Small intestine (tissue), 7 donors: Measurements from ENCODE around the gene NUDT6. TPM values are rescaled to one million over a fixed set of nuclear protein-coding genes. Genes with fewer than 3 reads are reported as not detected.

Experiments
- DNase-seq, 2 donors: peaks; one replicate each; pipeline versions ENCODE4 v3.0.0 to v3.0.0-alpha.2; 2013
- FAIRE-seq: peaks from 2 replicates; lab custom pipeline; 2012; peaks lifted over from hg19 to GRCh38; lab: Jason Lieb, UNC
- H3K27ac ChIP-seq, 3 donors: one replicate each; pipeline ENCODE4 v1.5.1; 2013; ENCODE audit warnings: low read length in 2 of 3, mild to moderate bottlenecking in 2 of 3, control low read depth in 1 of 3, inconsistent platforms in 1 of 3, low read depth in 1 of 3, moderate library complexity in 1 of 3
- H3K27me3 ChIP-seq, 3 donors: one replicate each; pipeline ENCODE4 v1.6.1; 2013; ENCODE audit warnings: low read length in 3 of 3, inconsistent platforms in 1 of 3; ENCODE audit not compliant: control insufficient read depth in 3 of 3, insufficient read depth in 3 of 3
- H3K36me3 ChIP-seq, 3 donors: one replicate each; pipeline ENCODE4 v1.6.1; 2013; ENCODE audit warnings: low read length in 3 of 3, inconsistent platforms in 1 of 3, low read depth in 1 of 3, mild to moderate bottlenecking in 1 of 3, moderate library complexity in 1 of 3; ENCODE audit not compliant: control insufficient read depth in 3 of 3, insufficient read depth in 2 of 3
- H3K4me1 ChIP-seq, 3 donors: one replicate each; pipeline ENCODE4 v1.6.1; 2013; ENCODE audit warnings: low read length in 2 of 3, inconsistent platforms in 1 of 3, low read depth in 1 of 3, mild to moderate bottlenecking in 1 of 3, moderate library complexity in 1 of 3; ENCODE audit not compliant: control insufficient read depth in 3 of 3, insufficient read depth in 2 of 3
- H3K4me3 ChIP-seq, 3 donors: one replicate each; pipeline ENCODE4 v1.5.1; 2013; ENCODE audit warnings: low read length in 3 of 3, control low read depth in 1 of 3, inconsistent platforms in 1 of 3, low read depth in 1 of 3, mild to moderate bottlenecking in 1 of 3, moderate library complexity in 1 of 3
- H3K9me3 ChIP-seq, 2 donors: one replicate each; pipeline ENCODE4 v1.6.1; 2013; ENCODE audit warnings: low read depth in 1 of 2, low read length in 1 of 2; ENCODE audit not compliant: control insufficient read depth in 2 of 2, insufficient read depth in 1 of 2
- WGBS, 3 donors: extraction: QIAGEN DNeasy Blood & Tissue Kit; methylation state at CpG; one replicate each; pipeline ENCODE4 v1.1.7; 2013; 5-methylcytosine and 5-hydroxymethylcytosine counted together
- polyA plus RNA-seq, 4 donors: library from polyadenylated mRNA; stranded (reverse) in 3 of 4; unstranded in 1 of 4; fragments of 200-250 nt in 3 of 4; fragments of 120-200 nt in 1 of 4; gene quantifications; one replicate each; pipeline versions ENCODE4 v1.2.1 to v1.2.3, GENCODE V29; 2013
- donor health status: healthy with polysubstance abuse.
- donor health status: control.
- donor health status: control.
- donor health status: Bipolar disorder and iron deficiency.
- donor health status: healthy.

NUDT6 gene
- polyA plus RNA-seq, 4 donors = 2.7 to 9.8 (median 6.0) TPM

DNA sequence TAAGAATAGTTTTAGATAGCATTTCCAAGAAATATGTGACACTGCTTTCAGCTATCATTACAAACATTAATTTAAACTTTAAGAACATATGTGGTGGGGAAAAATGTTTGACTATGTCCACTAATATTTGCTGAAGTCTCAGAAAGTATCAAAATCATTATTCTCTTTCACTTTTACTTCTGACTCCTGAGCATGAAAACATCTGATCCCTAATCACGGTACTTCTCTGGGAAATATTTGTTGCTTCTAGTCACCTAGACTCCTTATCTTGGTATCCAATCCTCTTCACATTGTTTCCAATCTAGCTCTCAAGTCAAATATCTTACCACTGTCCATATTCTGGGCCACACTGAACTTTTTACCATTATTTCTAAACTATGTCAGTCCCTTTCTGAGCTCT is 10.8 kb downstream of the NUDT6 start:
- H3K27ac ChIP-seq = no peak overlapping the region
- H3K36me3 ChIP-seq = no peaks in the 10 kb centered on the region
- no peak overlapping the region for H3K4me3 ChIP-seq
- FAIRE-seq = no peak
- DNase-seq = no peak
- WGBS, 3 donors = 24 to 51% (median 35%) methylated on average over 1 of the region's 1 CpG
- H3K27me3 ChIP-seq = no peaks in the 10 kb centered on the region
- no peaks in the 10 kb centered on the region for H3K4me1 ChIP-seq
- no peaks in the 10 kb centered on the region for H3K9me3 ChIP-seq

- Histone ChIP-seq H3K4me1 (no peaks in the 10 kb centered on the region), H3K27ac (no peak overlapping the region), H3K9me3 (no peaks in the 10 kb centered on the region), H3K4me3 (no peak overlapping the region), H3K36me3 (peaks cover 0 to 4% (median 2%) of the 10 kb centered on the region in 3 donors), H3K27me3 (no peaks in the 10 kb centered on the region)
- DNase-seq (no peak), FAIRE-seq (no peak)
- 75 to 93% (median 80%) methylated on average over 2 of the region's 2 CpGs for WGBS, 3 donors
Observed at GRCh38 chr4:122909683-122910082, 12.7 kb downstream of the NUDT6 start.

DNA sequence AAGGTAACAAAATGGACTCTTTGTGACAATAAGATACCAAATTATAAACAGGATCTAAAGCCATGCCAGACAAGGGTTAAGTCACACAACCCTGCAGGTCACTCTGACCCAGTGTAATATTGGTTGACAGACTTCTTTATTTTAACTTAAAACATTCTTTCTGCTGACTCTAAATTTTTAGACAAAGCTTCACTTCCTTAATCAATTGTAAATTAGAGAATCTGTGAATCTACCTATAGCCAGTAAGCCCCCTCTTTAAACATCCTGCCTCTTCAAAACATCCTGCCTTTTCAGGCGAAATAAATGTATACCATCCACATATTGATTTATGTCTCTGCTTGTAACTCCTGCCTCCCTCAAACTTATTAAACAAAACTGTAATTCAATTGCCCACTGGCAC is 14.2 kb downstream of the NUDT6 start:
- FAIRE-seq = no peak
- no peak for DNase-seq
- WGBS, 3 donors = 82 to 95% (median 87%) methylated on average over 1 of the region's 1 CpG
- Histone ChIP-seq H3K36me3 (peaks cover 0 to 6% (median 2%) of the 10 kb centered on the region in 3 donors), H3K27me3 (no peaks in the 10 kb centered on the region), H3K4me1 (no peaks in the 10 kb centered on the region), H3K27ac (no peak overlapping the region), H3K4me3 (no peak overlapping the region), H3K9me3 (no peaks in the 10 kb centered on the region)

GRCh38 chr4:122906859-122907305 is 15.5 kb downstream of the NUDT6 start:
- 92 to 94% (median 93%) methylated on average over 7 of the region's 7 CpGs for whole genome bisulfite sequencing, 3 donors
- H3K4me1 ChIP-seq = no peaks in the 10 kb centered on the region
- FAIRE-seq = no peak
- H3K4me3 ChIP-seq = no peak overlapping the region
- H3K27ac ChIP-seq = no peak overlapping the region
- H3K9me3 ChIP-seq = no peaks in the 10 kb centered on the region
- DNase-seq = no peak
- peaks cover 0 to 6% (median 2%) of the 10 kb centered on the region in 3 donors for H3K36me3 ChIP-seq
- no peaks in the 10 kb centered on the region for H3K27me3 ChIP-seq

GRCh38 chr4:122903766-122904288 is 18.6 kb downstream of the NUDT6 start:
- Histone ChIP-seq H3K27ac (no peak overlapping the region), H3K36me3 (peaks cover 0 to 6% (median 2%) of the 10 kb centered on the region in 3 donors), H3K4me1 (no peaks in the 10 kb centered on the region), H3K9me3 (no peaks in the 10 kb centered on the region), H3K27me3 (no peaks in the 10 kb centered on the region), H3K4me3 (no peak overlapping the region)
- FAIRE-seq (no peak), DNase-seq (no peak)

- 73 to 90% (median 79%) methylated on average over 2 of the region's 2 CpGs for WGBS, 3 donors
- no peak for DNase-seq
- no peak for FAIRE-seq
Observed at GRCh38 chr4:122901247-122902010, 21.0 kb downstream of the NUDT6 start.

DNA sequence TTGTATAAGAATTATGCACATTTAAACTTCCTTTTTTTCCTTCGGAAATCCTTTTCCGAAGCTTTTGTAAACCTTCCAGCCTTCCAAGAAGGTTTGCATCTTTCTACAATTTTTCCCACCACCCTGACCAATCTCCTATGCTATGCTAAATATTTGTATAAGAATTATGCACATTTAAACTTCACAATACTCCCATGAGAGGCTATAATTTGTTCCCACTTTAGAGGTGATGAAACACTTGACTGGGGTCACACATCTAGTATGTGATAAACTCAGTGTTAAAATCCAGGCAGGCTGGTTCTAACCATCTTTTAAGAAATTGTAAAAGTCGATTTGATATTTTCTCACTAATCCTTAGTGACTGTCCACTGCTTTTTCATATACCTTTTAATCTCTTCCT is 22.1 kb downstream of the NUDT6 start:
- Histone ChIP-seq H3K27ac (no peak overlapping the region), H3K36me3 (peaks cover 0 to 6% (median 0%) of the 10 kb centered on the region in 3 donors), H3K27me3 (no peaks in the 10 kb centered on the region), H3K9me3 (no peaks in the 10 kb centered on the region), H3K4me3 (no peak overlapping the region), H3K4me1 (no peaks in the 10 kb centered on the region)
- 79 to 91% (median 89%) methylated on average over 3 of the region's 3 CpGs for WGBS, 3 donors
- FAIRE-seq (no peak), DNase-seq (no peak)

More at GRCh38 chr4:122901247-122902010, 21.0 kb downstream of the NUDT6 start:
- H3K9me3 ChIP-seq = no peaks in the 10 kb centered on the region
- no peak overlapping the region for H3K27ac ChIP-seq
- H3K36me3 ChIP-seq = peaks cover 0 to 6% (median 2%) of the 10 kb centered on the region in 3 donors
- no peaks in the 10 kb centered on the region for H3K4me1 ChIP-seq
- no peaks in the 10 kb centered on the region for H3K27me3 ChIP-seq
- H3K4me3 ChIP-seq = no peak overlapping the region

DNA sequence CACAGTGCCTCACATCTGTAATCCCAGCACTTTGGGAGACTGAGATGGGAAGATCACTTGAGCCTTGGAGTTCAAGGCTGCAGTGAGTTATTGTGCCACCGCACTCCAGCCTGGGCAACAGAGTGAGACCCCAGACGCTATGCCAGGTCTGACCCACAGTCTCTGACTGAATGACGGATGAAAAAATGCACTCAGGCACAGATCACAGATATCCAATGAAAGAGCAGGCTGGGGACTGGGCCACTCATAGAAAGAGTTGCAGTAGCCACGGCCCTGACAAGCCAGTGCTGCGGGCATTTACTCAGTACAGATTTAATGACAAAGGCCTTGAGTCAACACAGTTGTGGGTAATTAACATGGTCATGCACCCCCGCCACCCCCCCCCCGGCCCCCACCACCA is 22.7 kb downstream of the NUDT6 start:
- WGBS, 3 donors = 81 to 94% (median 91%) methylated on average over 7 of the region's 7 CpGs
- H3K9me3 ChIP-seq = no peaks in the 10 kb centered on the region
- no peak overlapping the region for H3K27ac ChIP-seq
- no peak for DNase-seq
- no peaks in the 10 kb centered on the region for H3K4me1 ChIP-seq
- H3K27me3 ChIP-seq = no peaks in the 10 kb centered on the region
- peaks cover 0 to 2% (median 0%) of the 10 kb centered on the region in 3 donors for H3K36me3 ChIP-seq
- H3K4me3 ChIP-seq = no peak overlapping the region
- no peak for FAIRE-seq
